GM12878 (cell line): ENCODE results near the gene COL4A1. TPM values are rescaled to one million over a fixed set of nuclear protein-coding genes. Genes with fewer than 3 reads are reported as not detected.

ENCODE experiments used
- ASH2L ChIP-seq: fragments of 300-600, 200-600 bp; sonication (generic); IDR thresholded peaks from 2 replicates; pipeline ENCODE4 v1.6.1; 2017; ENCODE audit warnings: low read depth, mild to moderate bottlenecking, borderline replicate concordance
- ATF7 ChIP-seq: fragments of 450-650 bp; IDR thresholded peaks from 2 replicates; pipeline ENCODE4 v1.6.1; 2016; ENCODE audit warnings: low read depth, mild to moderate bottlenecking
- BCLAF1 ChIP-seq: fragments of 450-650 bp; IDR thresholded peaks from 2 replicates; pipeline ENCODE4 v1.6.1; 2017; ENCODE audit warnings: antibody characterized with exemption, mild to moderate bottlenecking, moderate library complexity
- MTA2 ChIP-seq: fragments of 450-650 bp; IDR thresholded peaks from 2 replicates; pipeline ENCODE4 v1.6.1; 2016; ENCODE audit warnings: low read depth, mild to moderate bottlenecking, moderate library complexity
- NFYA ChIP-seq: IDR thresholded peaks from 2 replicates; pipeline ENCODE4 v1.6.1; 2011; ENCODE audit warnings: low read depth, mild to moderate bottlenecking, low read length, improper control_type of control experiment, borderline replicate concordance
- SREBF1 ChIP-seq: IDR thresholded peaks from 2 replicates; pipeline ENCODE4 v1.6.1; 2012; ENCODE audit warnings: mild to moderate bottlenecking, low read length
- SUPT20H ChIP-seq: IDR thresholded peaks from 2 replicates; pipeline ENCODE4 v1.6.1; 2011; ENCODE audit warnings: low read depth, mild to moderate bottlenecking, low read length, moderate library complexity, borderline replicate concordance; ENCODE audit not compliant: control insufficient read depth
- polyA plus RNA-seq, 11 experiments: library from polyadenylated mRNA; depleted of rRNA in 4 of 11; unstranded in 6 of 11; stranded (reverse) in 5 of 11; fragments of >200 nt; fragmentation: Nextera tagmentation in 4 of 11; fragmentation: Illumina TruSeq in 1 of 11; extraction: Ambion mirVana in 4 of 11; extraction: Trizol in 1 of 11; gene quantifications; 1 replicate in 1 of 11; 2 replicates in 10 of 11; pipeline versions ENCODE4 v1.2.1 to v1.2.3, GENCODE V29; 2011 to 2016; ENCODE audit warnings: inconsistent platforms in 2 of 11, missing spikeins in 2 of 11, low read depth in 1 of 11
- total RNA-seq, 4 experiments: library from RNA; depleted of rRNA in 3 of 4; stranded (reverse); fragments of >200 nt in 3 of 4; fragmentation: Illumina TruSeq in 1 of 4; extraction: Trizol in 1 of 4; gene quantifications; 2 replicates each; pipeline versions ENCODE4 v1.2.1 to v1.2.3, GENCODE V29; 2013 to 2021
- TF ChIP-seq, protein P1 (sequence below): fragments of 450-650 bp; formaldehyde crosslinking; IDR thresholded peaks from 2 replicates; pipeline ENCODE4 v1.4.0; 2020; ENCODE audit warnings: mild to moderate bottlenecking, moderate library complexity
- TF ChIP-seq, protein P2 (sequence below): fragments of 150-350 bp; IDR thresholded peaks from 2 replicates; pipeline ENCODE4 v1.6.1; 2016; ENCODE audit warnings: low read depth, low read length

Gene COL4A1
- total and polyA plus RNA-seq, 10 of the 15 experiments (the other 5 are each of a cell fraction or from before 2014, with no cell fraction given) = 0.07 to 0.31 (median 0.13) TPM; not detected in 6

DNA sequence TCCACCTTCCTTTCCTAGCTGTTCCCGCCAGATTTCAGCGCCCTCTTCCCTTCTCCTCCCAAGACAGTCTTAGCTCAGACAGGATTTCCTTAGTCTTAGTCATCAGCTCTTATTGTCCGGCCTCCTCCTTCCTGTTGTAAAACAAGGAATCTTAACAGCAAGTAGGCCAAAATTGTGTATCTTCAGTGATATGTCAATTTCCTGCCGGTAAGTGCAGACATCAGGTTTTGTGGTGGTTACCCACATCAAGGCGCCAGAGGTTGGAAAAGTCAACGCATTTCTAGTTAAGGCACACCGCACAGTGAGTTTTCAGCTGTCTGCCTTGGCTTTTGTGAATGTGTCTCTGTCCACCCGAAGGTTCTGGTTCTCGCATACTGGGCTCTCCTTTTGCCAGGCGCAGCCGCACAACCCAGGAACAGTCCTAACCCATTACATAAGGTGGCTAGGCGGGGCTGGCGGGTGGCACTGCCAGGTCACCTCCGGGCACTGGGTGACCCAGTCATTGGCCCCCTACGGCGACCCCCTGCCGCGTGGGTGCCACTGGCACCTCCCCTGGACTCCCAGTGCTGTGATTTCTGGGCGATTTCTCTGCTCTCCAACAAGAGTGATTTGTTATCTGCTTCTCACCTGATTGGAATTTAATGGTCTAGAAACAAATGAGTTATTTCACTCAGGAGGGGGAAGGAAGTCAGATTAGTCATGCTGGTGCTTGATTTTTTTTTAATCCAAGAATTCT lies 13.0 kb upstream of the COL4A1 start (continued):
- TF ChIP-seq, protein P1, sequence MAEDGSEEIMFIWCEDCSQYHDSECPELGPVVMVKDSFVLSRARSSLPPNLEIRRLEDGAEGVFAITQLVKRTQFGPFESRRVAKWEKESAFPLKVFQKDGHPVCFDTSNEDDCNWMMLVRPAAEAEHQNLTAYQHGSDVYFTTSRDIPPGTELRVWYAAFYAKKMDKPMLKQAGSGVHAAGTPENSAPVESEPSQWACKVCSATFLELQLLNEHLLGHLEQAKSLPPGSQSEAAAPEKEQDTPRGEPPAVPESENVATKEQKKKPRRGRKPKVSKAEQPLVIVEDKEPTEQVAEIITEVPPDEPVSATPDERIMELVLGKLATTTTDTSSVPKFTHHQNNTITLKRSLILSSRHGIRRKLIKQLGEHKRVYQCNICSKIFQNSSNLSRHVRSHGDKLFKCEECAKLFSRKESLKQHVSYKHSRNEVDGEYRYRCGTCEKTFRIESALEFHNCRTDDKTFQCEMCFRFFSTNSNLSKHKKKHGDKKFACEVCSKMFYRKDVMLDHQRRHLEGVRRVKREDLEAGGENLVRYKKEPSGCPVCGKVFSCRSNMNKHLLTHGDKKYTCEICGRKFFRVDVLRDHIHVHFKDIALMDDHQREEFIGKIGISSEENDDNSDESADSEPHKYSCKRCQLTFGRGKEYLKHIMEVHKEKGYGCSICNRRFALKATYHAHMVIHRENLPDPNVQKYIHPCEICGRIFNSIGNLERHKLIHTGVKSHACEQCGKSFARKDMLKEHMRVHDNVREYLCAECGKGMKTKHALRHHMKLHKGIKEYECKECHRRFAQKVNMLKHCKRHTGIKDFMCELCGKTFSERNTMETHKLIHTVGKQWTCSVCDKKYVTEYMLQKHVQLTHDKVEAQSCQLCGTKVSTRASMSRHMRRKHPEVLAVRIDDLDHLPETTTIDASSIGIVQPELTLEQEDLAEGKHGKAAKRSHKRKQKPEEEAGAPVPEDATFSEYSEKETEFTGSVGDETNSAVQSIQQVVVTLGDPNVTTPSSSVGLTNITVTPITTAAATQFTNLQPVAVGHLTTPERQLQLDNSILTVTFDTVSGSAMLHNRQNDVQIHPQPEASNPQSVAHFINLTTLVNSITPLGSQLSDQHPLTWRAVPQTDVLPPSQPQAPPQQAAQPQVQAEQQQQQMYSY = no peak
- TF ChIP-seq, protein P2, sequence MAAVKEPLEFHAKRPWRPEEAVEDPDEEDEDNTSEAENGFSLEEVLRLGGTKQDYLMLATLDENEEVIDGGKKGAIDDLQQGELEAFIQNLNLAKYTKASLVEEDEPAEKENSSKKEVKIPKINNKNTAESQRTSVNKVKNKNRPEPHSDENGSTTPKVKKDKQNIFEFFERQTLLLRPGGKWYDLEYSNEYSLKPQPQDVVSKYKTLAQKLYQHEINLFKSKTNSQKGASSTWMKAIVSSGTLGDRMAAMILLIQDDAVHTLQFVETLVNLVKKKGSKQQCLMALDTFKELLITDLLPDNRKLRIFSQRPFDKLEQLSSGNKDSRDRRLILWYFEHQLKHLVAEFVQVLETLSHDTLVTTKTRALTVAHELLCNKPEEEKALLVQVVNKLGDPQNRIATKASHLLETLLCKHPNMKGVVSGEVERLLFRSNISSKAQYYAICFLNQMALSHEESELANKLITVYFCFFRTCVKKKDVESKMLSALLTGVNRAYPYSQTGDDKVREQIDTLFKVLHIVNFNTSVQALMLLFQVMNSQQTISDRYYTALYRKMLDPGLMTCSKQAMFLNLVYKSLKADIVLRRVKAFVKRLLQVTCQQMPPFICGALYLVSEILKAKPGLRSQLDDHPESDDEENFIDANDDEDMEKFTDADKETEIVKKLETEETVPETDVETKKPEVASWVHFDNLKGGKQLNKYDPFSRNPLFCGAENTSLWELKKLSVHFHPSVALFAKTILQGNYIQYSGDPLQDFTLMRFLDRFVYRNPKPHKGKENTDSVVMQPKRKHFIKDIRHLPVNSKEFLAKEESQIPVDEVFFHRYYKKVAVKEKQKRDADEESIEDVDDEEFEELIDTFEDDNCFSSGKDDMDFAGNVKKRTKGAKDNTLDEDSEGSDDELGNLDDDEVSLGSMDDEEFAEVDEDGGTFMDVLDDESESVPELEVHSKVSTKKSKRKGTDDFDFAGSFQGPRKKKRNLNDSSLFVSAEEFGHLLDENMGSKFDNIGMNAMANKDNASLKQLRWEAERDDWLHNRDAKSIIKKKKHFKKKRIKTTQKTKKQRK = no peak
- TF ChIP-seq BCLAF1 = no peak
- no peak for TF ChIP-seq SUPT20H
- no peak for TF ChIP-seq NFYA
- no peak for TF ChIP-seq MTA2
- TF ChIP-seq ASH2L = no peak
- TF ChIP-seq SREBF1 = no peak
- TF ChIP-seq ATF7 = no peak
